Measurements from ENCODE around the gene GZMM. TPM values are rescaled to one million over a fixed set of nuclear protein-coding genes. Genes with fewer than 3 reads are reported as not detected.

GZMM gene
- total and polyA plus RNA-seq, 2 of the 13 experiments (the other 11 are each of a cell fraction or from before 2014, with no cell fraction given): 0.07 TPM; not detected in 1

GRCh38 chr19:591099-591958 is 47.5 kb downstream of the GZMM start (continued):
- TF ChIP-seq ZNF550 (CRISPR knock-in tag; IDR thresholded peaks at IDR 0.05; ENCODE audit: borderline replicate concordance) (no peak), AHDC1 (CRISPR knock-in tag; IDR thresholded peaks at IDR 0.05; ENCODE audit: borderline replicate concordance) (no peak), ZNF607 (CRISPR knock-in tag; IDR thresholded peaks at IDR 0.05; ENCODE audit: borderline replicate concordance) (peak; percentile 84; the same call in 1 of the 2 replicates), ZNF563 (CRISPR knock-in tag; IDR thresholded peaks at IDR 0.05) (peak; percentile 79; the same call in 1 of the 2 replicates), RCOR2 (CRISPR knock-in tag; IDR thresholded peaks at IDR 0.05) (no peak), ISX (CRISPR knock-in tag; conservative IDR thresholded peaks at IDR 0.05) (peak; percentile 88; the same call in 1 of the 2 replicates), PREB (CRISPR knock-in tag; IDR thresholded peaks at IDR 0.05) (no peak), IRF9 (CRISPR knock-in tag; IDR thresholded peaks at IDR 0.05; ENCODE audit: borderline replicate concordance) (0 out of 2 replicates have a peak, but pooled peaks have one; percentile 34), HNF1B (CRISPR knock-in tag; IDR thresholded peaks at IDR 0.05) (no peak), ZNF569 (CRISPR knock-in tag; IDR thresholded peaks at IDR 0.05; ENCODE audit: borderline replicate concordance) (no peak), ELF1 (CRISPR knock-in tag; IDR thresholded peaks at IDR 0.05) (no peak), SMAD9 (CRISPR knock-in tag; IDR thresholded peaks at IDR 0.05) (no peak), MAFK (conservative IDR thresholded peaks at IDR 0.05 in 1 of 2, IDR thresholded peaks at IDR 0.05 in 1 of 2; ENCODE audit: low read length in 2 of 2) (no peak), ZBTB20 (CRISPR knock-in tag; IDR thresholded peaks at IDR 0.05; ENCODE audit: borderline replicate concordance, low read depth) (peak; percentile 76; the same call in 1 of the 2 replicates)

All from HepG2 (cell line).